ENCODE measurements around the gene HMGN2.

- no peak for TF ChIP-seq POLR2A (IDR thresholded peaks at IDR 0.05)
- TF ChIP-seq, protein P1, sequence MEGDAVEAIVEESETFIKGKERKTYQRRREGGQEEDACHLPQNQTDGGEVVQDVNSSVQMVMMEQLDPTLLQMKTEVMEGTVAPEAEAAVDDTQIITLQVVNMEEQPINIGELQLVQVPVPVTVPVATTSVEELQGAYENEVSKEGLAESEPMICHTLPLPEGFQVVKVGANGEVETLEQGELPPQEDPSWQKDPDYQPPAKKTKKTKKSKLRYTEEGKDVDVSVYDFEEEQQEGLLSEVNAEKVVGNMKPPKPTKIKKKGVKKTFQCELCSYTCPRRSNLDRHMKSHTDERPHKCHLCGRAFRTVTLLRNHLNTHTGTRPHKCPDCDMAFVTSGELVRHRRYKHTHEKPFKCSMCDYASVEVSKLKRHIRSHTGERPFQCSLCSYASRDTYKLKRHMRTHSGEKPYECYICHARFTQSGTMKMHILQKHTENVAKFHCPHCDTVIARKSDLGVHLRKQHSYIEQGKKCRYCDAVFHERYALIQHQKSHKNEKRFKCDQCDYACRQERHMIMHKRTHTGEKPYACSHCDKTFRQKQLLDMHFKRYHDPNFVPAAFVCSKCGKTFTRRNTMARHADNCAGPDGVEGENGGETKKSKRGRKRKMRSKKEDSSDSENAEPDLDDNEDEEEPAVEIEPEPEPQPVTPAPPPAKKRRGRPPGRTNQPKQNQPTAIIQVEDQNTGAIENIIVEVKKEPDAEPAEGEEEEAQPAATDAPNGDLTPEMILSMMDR (IDR thresholded peaks at IDR 0.05), result no peak
Observed at GRCh38 chr1:26522073-26522472, 49.8 kb downstream of the HMGN2 start.
